ENCODE results near the gene DOCK8.
"Not testable (repeated sequence)": the region's sequence is repeated elsewhere in the genome, so short reads cannot be mapped to it uniquely, and the experiment has no call there.

Gene DOCK8

DNA sequence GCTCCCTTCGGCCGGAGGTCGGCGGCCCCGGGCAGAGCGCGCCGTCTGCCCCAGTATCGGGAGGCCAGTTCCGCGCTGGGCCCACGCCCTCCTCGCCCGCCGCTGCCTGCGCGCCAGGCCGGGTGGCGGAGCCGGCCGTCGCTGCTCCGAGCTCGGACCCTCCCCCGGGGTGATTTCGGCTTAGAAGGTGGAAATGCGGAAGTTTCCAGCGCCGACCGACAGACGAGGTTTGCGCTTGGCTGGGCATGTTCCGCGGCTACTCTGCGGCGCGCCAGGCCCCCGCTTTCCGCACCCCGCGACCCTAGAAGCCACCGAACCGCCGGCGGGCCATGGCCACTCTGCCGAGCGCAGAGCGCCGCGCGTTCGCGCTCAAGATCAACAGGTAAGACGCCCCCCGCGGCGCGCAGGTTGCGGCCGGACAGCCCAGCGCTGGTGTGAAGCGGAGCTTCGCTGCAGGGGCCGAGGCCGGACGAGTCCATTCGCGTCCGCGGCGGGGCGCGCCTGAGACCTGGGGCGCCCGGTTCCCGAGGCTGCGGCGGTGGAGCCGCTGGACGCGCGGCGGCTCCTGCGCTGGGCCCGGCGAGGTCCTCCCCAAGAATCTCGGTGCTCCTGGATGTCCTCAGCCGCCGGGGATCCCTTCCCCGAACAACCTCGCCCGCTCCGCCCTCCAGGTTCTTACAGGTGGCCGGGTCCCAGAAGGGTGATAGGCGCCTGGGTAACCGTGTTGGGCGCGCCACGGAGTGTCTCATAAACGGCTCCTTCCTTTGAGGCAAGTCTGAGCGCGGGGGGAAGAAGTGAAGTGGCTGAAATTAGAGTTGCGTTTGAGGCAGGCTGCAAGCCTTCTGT lies at the start of gene DOCK8:
TSS of gene DOCK8 (plus strand) at position 218 of the 846 bp plus-strand sequence. CDS start at position 330, 112 bp downstream.
- no peak for DNase-seq

DNA sequence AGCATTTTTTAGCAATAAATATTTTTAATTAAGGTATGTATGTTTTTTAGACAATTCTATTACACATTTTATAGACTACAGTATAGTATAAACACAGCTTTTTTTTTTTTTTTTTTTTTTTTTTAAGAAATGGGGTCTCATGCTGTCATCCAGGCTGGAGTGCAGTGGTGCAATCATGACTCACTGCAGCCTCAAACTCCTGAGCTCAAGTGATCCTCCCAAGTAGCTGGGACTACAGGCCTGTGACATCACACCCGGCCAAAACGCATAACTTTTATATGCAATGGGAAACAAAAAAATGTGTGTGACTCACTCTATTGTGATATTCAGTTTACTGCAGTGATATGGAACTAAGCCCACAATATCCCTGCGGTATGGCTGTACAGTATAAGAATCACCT lies 44.9 kb upstream of the DOCK8 start:
- not testable (repeated sequence) for DNase-seq

DNA sequence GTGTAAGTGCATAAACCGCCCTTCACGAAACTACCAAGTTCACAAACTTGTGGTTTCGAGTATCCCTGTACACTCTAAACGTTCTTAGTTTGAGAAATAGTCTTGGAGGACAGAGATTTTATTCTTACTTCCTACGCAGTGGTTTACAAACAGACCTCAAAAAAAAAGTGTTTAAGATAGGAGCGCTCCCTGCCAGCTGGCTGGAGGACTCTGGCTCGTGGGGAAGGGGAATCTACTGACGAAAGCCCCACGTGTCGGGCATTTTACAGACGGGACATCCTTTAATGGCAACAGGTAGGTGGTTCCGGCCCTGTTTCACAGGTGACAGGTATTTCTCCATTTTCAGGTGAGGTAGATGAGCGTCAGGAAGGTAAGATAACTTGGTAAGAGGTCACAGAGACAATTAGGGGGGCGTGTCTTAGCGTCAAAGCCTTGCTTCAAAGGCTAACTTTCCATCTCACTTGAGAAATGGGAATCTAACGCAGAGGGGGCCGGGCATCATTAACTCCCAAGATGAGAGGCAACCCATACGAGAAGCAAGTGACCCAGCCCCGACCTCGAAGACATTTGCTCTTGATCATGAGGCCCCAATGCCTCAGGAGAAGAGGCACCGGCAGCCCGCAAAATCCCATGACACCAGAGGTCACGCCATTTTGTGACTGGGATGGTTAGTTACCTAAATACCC lies 36.4 kb upstream of the DOCK8 start:
- DNase-seq: not testable (repeated sequence)

DNA sequence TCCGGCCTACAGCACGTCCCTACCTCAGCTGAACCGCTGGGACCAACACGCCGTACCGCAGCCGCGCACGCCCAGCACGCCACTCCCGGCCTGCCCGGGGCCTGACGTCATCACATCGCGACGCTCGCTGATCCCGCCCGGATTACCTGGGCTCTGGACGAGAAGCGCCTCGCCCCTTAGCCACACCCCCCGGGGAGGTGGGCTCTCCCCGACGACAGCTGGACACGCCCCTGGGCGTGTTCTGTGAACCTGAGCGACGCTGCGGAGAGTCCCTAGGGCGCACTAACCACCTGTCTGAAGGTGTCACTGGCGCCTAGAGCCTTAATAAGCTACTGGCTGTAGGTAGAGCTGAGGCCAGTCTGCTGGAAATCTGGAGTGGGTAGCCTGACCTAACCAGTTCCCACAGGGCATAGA lies 35.7 kb upstream of the DOCK8 start, which contains the start of gene ZNG1A:
TSS of gene ZNG1A (minus strand) at position 87 of the 414 bp plus-strand sequence. CDS start 87 bp downstream, outside the sequence.
- not testable (repeated sequence) for DNase-seq

GRCh38 chr9:199601-200000 lies 15.1 kb upstream of the DOCK8 start:
- not testable (repeated sequence) for DNase-seq

DNA sequence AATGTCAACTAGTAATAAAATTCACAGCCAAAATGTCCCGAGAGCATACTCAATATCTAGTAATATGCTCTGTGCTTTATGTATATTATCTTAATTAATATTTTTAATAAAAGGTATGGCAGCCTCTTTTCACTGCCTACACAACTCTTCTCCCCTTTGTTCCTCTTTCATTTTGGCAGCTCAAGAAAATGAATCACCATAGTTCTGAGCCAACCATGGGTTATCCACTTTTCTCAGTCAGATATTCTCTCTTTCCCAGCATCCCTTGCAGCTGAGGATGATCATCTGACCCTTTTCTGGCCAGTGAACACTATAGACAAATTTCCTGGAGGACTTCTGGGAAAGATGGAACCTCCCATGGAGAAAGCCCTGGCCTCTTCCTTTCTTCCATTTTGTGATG lies 8.2 kb upstream of the DOCK8 start:
- no peak for DNase-seq

DNA sequence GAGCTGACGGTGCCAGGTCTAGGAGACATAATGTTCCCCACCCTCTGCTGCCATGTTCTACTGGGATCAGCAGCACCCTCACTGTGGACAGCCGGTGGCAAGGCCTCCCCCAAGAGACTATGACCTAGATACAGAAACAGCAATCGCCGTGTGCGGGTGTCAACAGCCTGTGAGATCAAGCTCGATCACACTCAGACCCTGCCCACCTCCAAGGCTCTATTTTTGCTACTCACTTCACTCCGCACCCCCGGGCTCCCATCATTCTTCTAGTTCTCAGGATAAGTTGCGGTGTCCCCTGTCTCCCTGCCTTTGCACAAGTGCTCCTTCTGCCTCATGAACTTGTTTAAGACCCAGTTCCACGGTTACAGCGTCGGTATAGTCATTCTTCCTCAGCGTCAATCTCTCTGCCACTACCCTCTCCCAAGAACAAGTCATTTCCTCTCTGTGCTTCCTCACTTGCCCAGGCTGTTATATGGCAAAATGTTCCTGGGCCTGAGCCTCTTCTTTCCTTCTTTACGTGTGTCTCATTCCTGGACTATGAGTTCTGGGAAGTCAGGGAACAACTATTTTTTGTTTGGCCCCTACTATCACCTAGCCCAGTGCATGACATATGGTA lies 5.4 kb upstream of the DOCK8 start:
- DNase-seq: no peak

GRCh38 chr9:211036-211435 lies 3.6 kb upstream of the DOCK8 start:
- no peak for DNase-seq

GRCh38 chr9:211557-211956 lies 3.1 kb upstream of the DOCK8 start:
- DNase-seq: no peak

- no peak for DNase-seq
Observed at GRCh38 chr9:212297-212696, 2.4 kb upstream of the DOCK8 start.

DNA sequence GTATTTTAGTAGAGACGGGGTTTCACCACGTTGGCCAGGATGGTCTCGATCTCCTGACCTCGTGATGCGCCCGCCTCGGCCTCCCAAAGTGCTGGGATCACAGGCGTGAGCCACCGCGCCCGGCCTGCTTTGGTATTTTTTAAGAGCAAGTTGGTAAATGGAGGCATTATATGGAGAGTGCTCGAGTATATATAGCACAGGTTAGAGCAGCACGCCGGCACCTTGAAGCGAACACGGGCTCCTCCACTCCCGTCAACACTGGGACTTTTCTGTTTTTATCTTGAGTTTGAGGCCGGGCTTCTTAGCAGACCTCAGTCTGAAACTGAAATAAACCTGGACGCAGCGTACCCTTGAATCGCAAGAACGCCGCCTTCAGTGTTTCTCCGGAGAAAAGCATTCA lies 764 bp upstream of the DOCK8 start:
- DNase-seq: not testable (repeated sequence)

DNA sequence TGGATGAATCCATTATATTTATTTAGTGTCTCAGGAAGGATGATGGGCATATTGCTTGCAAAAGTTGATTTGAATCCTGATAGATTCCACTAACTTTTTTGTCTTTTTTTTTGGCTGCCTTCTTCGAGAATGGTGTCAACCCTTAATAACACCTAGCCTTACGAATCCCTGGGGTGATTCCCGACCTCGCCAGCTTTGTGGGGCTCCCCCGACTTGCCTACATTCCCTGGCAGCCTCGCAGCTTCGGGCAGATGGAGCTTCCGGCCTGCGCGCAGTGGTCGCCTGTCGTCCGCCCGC lies 366 bp upstream of the DOCK8 start:
- no peak for DNase-seq

- no peak for DNase-seq
Observed at GRCh38 chr9:215631-216155, 1.0 kb downstream of the DOCK8 start.

DNA sequence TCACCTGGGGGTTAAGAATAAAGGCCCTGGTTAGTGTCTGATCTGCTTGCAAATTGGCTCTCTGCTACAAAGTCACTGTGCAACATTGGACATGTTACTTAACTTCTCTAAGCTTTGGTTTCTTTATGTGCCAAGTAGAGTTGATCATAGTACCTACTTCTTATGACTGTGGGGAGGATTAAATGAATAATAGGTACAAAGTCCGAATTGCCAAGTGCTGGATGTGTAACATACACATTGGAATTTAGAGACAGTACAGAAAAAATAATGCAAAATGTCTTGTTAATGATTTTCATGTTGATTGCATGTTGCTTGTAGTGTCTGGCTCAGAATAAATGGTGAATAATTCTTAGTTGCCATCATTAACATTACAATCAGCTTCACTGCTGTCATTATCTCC lies 2.2 kb downstream of the DOCK8 start:
- DNase-seq: no peak

DNA sequence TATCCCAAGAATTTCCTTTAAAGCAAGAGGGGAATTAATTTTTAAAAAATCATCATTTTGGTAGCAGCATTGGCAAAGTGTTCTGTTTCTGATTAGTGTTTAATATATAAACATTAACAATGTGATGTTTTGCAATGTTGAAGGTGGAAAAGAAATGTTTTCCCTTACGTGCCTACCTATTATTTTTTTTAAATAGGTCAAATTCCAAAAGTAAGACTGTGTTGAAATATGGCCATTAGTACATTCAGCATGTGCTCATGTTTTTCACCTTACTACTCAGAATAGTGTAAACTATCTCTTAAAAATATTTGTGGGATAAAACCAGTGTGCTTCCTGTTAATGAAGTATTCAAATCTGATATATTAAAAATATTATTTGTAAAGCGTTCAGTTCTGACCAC lies 3.3 kb downstream of the DOCK8 start:
- no peak for DNase-seq

DNA sequence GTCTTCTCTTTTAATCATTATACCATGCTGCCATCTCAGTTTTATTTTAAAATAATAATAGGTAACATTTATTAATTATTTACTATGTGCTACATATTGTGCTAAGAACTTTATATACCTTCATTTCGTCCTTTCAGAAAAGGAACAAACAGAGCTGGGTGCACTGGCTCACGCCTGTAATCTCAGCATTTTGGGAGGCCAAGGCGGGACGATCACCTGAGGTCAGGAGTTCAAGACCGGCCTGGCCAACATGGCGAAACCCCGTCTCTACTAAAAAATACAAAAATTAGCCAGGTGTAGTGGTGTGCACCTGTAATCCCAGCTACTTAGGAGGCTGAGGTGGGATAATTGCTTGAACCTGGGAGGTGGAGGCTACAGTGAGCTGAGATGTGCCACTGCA lies 4.4 kb downstream of the DOCK8 start:
- not testable (repeated sequence) for DNase-seq

GRCh38 chr9:219670-220365 lies 5.2 kb downstream of the DOCK8 start:
- no peak for DNase-seq

GRCh38 chr9:221989-222776 lies 7.5 kb downstream of the DOCK8 start:
- no peak for DNase-seq

- DNase-seq: no peak
Observed at GRCh38 chr9:223152-223551, 8.5 kb downstream of the DOCK8 start.

DNA sequence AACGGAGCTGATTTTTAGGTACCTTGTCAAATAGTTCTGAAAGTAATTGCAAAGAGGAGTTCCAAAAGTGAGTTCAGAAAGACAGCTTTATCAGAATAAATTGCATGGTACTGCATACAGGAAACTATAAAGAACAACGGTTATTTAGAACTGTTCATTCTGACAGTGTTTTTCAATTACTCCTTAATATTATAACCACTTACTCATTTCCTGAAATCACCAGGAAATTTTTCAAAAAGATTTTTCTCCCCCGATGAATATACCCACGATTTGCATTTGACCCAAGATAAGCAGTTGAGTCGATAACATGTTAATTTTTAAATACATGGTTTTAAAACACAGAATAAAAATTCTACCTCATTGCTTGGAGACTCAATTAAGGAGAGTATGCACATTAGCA lies 9.4 kb downstream of the DOCK8 start:
- no peak for DNase-seq

GRCh38 chr9:224582-225520 lies 10.2 kb downstream of the DOCK8 start:
- no peak for DNase-seq

Data from cortex of kidney (tissue), 1 donor.